22Rv1 (cell line): ENCODE measurements around the gene SYVN1.

ENCODE experiments used
- H3K27ac ChIP-seq: fragments of 450-650 bp; 2 replicates; pipeline ENCODE4 v1.5.1; 2017
- ZFX ChIP-seq: fragments of 450-650 bp; IDR thresholded peaks from 2 replicates; pipeline ENCODE4 v1.6.1; 2017; ENCODE audit warnings: antibody characterized with exemption, borderline replicate concordance
- TF ChIP-seq, protein P1 (sequence below): fragments of 450-650 bp; IDR thresholded peaks from 2 replicates; pipeline ENCODE4 v1.5.1; 2017; ENCODE audit warnings: mild to moderate bottlenecking

Gene SYVN1

DNA sequence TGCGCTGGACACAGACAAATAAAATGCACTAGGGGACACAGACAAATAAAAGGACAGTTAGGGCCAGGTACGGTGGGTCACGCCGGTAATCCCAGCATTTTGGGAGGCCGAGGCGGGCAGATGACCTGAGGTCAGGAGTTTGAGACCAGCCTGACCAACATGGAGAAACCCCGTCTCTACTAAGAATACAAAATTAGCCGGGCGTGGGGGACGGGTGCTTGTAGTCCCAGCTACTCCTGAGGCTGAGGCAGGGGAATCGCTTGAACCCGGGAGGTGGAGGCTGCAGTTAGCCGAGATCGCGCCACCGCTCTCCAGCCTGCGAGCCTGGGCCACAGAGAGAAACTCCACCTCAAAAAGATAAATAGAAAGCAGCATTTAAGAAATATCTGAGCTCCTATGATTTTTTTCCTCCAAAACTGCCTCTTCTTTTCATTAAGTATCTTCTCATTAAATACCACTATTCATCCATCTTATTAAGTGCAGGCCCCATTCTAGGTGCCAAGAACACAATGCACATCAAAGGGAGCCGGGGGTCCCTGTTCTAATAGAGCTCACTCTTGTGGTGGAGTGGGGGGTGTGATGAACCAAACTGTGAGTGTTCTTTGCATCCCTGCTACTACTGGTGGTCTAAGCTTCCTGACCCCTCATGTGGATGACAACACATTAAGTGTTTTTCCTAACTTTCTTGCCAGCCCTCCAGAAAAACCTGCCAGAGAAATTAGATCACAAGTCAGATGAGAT is 16.1 kb downstream of the SYVN1 start:
- H3K27ac ChIP-seq, result peak overlapping the region; percentile 99
- TF ChIP-seq, protein P1, sequence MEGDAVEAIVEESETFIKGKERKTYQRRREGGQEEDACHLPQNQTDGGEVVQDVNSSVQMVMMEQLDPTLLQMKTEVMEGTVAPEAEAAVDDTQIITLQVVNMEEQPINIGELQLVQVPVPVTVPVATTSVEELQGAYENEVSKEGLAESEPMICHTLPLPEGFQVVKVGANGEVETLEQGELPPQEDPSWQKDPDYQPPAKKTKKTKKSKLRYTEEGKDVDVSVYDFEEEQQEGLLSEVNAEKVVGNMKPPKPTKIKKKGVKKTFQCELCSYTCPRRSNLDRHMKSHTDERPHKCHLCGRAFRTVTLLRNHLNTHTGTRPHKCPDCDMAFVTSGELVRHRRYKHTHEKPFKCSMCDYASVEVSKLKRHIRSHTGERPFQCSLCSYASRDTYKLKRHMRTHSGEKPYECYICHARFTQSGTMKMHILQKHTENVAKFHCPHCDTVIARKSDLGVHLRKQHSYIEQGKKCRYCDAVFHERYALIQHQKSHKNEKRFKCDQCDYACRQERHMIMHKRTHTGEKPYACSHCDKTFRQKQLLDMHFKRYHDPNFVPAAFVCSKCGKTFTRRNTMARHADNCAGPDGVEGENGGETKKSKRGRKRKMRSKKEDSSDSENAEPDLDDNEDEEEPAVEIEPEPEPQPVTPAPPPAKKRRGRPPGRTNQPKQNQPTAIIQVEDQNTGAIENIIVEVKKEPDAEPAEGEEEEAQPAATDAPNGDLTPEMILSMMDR, result peak; percentile 53
- TF ChIP-seq ZFX, result no peak

DNA sequence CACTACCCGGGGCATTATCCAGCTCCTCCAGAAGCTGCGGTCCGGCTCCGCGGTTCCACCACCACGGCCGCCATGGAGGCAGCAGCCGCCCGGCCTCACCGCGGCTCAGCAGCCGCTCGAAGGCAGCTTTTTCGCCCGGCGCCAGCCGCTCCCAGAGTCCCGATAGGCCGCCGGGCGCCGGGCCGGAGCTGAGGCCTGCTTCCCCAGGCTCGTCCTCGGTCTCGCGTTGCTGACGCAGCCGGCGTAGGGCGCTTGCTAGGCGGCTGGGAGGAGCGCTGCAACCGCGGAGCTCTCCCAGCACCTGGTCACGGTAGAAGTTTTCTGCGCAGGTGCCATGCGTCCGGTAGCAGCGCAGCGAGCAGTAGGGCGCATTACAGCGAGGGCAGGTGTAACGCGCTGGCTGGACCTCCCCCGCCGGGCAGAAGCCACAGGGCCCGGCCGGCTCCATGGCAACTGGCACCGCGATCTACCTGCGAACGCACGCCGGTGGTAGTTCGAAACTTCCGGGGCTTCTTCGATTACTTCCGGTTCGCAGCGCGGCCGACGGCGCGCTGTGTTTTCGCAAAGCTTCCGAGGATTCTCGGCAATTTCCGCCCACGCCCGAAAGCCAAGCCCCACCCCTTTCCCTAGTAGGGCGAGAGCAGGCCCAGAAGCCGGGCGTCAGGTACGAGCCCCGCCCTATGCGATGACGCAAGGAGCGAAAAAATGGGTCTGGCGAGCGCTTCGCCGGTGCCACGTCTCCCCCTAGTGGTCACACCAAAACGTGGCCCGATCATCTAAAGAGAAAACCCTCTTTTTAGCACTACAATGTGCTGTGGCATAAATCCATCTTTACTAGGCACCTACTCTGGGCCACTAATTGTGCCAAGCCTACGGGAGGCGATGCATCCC is 16.9 kb downstream of the SYVN1 start, which contains the start of gene ZNHIT2:
TSS of gene ZNHIT2 (minus strand) at position 496 of the 891 bp plus-strand sequence. CDS start at position 448, 48 bp downstream.
- H3K27ac ChIP-seq, result peak within 1 kb of the TSS; percentile 99
- TF ChIP-seq, protein P1, result peak; percentile 95
- peak; percentile 67; the same call in 1 of the 2 replicates for TF ChIP-seq ZFX

DNA sequence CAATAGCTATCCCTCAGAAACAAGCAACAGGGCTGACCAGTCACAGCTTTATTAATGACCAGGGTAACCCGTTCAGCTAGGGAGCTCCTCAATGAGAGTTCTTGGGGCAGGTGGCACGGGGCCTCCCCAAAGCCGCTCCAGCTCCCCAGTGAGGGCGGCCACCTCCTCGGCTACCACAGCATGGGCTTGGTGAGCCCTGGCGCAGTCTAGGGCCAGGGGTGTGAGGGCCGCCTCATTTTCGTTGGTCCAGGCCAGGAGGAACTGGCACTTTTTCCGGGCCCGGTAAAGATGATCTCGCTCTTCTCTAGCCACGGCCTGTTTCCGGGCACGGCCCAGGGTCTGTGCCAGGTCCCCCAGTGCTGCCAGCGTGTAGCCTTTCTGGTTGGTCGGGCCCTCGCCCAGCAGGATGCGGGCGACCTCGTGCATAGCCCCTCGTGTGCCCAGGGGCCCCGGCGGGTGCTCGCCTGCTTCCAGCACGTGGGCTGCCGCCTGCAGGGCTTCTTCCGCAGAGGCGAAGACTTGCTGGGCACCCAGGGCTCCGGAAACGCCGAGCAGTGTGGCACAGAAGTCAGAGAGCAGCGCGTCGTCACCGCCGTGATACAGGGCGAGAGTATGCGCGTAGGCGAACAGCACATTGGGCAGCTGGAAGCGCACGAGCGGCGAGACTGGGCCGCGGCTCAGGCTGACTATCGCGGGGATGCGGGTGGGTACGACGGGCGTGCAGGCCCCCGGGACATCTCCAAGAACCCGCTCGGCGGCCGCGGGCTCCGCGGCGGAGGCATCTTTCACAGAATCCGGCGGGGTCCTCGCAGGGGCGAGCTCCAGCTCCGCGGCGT is 17.7 kb downstream of the SYVN1 start:
- TF ChIP-seq, protein P1, result no peak
- TF ChIP-seq ZFX, result no peak
- peak overlapping the region; percentile 99 for H3K27ac ChIP-seq

DNA sequence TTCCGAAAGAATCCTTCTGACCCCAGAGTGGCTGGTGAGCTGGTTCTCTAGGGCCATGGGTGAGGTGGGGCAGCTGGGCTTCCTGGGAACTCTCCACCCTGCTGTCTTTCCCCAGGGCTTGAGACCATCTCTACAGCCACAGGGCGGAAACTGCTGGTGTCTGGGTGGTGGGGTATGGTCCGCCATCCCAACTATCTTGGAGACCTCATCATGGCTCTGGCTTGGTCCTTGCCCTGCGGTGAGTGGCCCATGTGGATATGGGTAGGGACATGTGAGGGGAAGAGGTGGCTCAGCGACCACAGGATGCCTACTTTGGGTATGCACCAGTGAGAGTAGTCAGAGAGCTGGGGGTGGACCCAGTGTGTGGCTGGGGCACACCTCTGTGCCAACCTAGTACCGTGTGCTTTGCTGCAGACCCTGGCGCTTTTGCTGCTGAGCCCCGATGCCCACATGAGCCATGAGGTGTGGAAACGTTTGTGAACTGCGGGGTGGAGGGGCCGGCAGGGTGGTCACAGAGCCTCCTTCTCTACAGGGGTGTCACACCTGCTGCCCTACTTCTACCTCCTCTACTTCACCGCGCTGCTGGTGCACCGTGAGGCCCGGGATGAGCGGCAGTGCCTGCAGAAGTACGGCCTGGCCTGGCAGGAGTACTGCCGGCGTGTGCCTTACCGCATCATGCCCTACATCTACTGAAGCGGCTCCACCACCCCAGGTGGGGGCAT is 18.8 kb downstream of the SYVN1 start:
- TF ChIP-seq, protein P1, result no peak
- TF ChIP-seq ZFX, result no peak
- peak overlapping the region; percentile 99 for H3K27ac ChIP-seq

DNA sequence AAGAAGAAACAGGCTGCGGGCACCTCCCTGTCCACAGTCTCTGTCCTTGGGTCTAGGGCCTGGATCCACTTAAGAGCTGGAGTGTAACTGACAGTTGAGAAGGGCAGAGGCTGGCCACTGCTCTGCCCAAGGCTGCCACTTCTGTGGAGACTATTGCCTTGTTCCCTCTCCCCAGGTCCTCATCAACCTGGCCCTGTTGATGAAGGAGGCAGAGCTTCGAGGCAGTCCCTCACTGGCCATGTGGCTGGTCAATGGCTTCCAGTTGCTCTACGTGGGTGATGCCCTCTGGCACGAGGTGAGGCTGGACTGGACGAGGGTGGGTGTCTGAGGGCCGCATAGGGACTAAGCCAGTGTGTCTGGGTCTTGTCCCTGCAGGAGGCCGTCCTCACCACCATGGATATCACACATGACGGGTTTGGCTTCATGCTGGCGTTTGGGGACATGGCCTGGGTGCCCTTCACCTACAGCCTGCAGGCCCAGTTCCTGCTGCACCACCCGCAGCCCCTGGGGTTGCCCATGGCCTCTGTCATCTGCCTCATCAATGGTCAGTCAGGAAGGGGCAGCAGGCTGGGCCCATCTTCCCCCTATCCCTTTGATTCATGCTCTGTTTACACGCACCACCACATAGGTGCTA is 19.7 kb downstream of the SYVN1 start:
- peak overlapping the region; percentile 99 for H3K27ac ChIP-seq
- TF ChIP-seq ZFX, result no peak
- TF ChIP-seq, protein P1, result no peak

DNA sequence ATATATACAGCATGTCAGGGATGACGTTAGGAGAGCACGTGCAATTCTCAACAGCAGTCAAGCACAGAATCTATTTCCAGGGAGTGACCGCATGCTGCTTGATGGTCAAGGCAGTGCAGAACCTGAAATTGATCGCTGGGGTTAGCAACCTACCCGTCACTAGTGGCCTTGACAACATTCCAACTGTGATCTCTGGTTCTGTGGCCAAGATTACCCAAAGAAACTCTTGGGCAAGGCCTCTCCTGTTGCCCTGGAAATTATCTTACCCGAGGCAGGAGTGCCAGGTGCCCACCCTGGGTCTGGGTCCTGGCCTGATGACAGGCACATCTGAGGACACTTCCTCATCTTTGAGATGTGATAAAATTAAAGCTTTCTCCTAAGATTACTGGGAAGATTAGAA is 20.5 kb downstream of the SYVN1 start:
- TF ChIP-seq, protein P1, result no peak
- no peak for TF ChIP-seq ZFX
- peak overlapping the region; percentile 99 for H3K27ac ChIP-seq
